Limb (tissue), 2 donors: ENCODE data around the gene LAMTOR5.
"Not testable (repeated sequence)": the region's sequence is repeated elsewhere in the genome, so short reads cannot be mapped to it uniquely, and the experiment has no call there.

ENCODE experiments used
- DNase-seq, 2 donors: peaks; one replicate each; pipeline ENCODE4 v3.0.0-alpha.2; 2016; ENCODE audit errors: extremely low spot score in 2 of 2

Gene LAMTOR5

GRCh38 chr1:110407260-110408210 lies at the start of gene LAMTOR5:
TSS of gene LAMTOR5 (minus strand) at chr1:110407694. CDS start at chr1:110407620, 74 bp downstream.
- peak; percentile 91 to 96 for DNase-seq

DNA sequence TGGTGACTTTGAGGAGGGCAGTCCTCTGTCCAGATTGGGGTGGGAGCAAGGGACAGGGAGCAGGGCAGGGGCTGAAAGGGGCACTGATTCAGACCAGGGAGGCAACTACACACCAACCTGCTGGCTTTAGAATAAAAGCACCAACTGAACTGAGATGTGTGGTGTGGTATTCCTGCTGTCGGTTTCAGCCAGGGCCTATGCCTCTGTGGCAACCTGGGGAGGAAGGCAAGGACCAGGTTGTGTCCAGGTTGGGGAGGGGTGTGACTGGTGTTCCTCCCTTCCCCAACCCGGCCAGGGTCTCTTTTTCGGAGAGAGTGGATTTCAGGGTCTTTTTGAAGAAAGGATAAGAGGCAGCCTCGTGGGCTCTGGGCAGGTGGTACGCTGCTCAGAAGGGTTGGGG lies 49.7 kb upstream of the LAMTOR5 start:
- DNase-seq: no peak

- no peak for DNase-seq
Observed at GRCh38 chr1:110455151-110455550, 47.7 kb upstream of the LAMTOR5 start.

GRCh38 chr1:110454328-110454727 lies 46.8 kb upstream of the LAMTOR5 start:
- no peak for DNase-seq

- DNase-seq: no peak
Observed at GRCh38 chr1:110453829-110454228, 46.3 kb upstream of the LAMTOR5 start.

DNA sequence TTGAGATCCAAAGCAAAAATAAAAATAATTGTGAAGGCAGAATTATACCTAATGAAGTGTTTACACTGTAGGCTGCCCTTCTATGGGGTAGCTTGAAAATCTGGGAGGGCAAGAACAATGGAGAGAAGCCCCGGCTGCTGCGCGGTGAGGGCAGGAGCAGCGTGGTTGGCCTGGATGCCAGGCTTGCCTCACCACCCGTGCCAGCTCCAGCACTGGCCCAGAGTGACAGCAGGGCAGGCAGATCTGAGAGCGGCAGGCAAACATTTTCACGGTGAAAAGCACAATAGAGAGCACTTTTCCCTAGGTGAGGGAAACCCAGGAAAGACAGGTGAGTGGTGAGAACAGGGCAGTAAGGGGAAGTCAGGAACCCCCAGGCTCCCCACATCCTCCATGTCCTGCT lies 44.8 kb upstream of the LAMTOR5 start:
- DNase-seq: no peak

- DNase-seq: no peak
Observed at GRCh38 chr1:110450929-110451328, 43.4 kb upstream of the LAMTOR5 start, which contains the start of gene PROK1. TSS of gene PROK1 (plus strand) at chr1:110451149. CDS start at chr1:110451217, 68 bp downstream.

GRCh38 chr1:110449661-110450651 lies 42.5 kb upstream of the LAMTOR5 start:
- no peak for DNase-seq

DNA sequence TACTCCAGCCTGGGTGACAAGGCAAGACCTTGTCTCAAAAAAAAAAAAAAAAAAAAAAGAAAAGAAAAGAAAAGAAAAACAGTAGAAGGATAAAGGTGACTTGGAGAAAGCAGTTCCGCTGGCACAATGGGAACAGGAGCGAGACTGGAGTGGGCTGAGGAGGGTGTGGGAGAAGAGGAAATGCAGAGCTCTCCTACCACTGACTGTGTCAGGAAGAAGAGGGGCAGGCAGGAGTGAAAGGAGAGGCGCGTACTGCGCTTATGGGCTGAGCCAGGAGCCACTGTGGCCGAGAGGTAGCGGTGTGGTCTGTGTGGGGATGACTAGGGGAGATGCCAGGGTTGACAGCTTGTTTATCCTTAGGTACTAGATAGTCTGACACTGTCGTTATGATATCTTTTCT lies 37.1 kb upstream of the LAMTOR5 start:
- DNase-seq: no peak

GRCh38 chr1:110443451-110443850 lies 36.0 kb upstream of the LAMTOR5 start:
- no peak for DNase-seq

- DNase-seq: no peak
Observed at GRCh38 chr1:110441888-110442287, 34.4 kb upstream of the LAMTOR5 start.

- no peak for DNase-seq
Observed at GRCh38 chr1:110440877-110441276, 33.4 kb upstream of the LAMTOR5 start.

GRCh38 chr1:110439873-110440272 lies 32.4 kb upstream of the LAMTOR5 start:
- not testable (repeated sequence) for DNase-seq

- no peak for DNase-seq
Observed at GRCh38 chr1:110438893-110439292, 31.4 kb upstream of the LAMTOR5 start.

- DNase-seq: not testable (repeated sequence)
Observed at GRCh38 chr1:110437645-110438299, 30.3 kb upstream of the LAMTOR5 start.

DNA sequence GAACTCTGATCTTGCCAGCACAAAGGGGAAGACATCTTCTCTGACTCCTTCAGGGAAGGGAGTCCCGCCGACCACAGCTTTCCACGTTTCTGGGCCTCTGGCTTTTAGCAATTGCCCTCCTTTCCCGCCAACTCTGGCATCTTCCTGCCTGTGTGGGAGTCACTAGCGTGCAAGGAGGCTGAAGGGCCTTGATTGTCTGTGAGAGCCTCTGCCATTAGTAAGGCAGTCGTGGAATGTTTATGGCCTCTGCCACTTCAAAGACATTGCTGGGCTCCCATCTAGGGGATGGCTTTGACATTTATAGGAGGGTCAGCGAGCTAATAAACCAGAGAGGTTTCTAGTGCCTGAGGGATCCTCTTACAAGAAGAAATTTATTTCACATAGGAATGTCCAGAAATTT lies 29.1 kb upstream of the LAMTOR5 start:
- no peak for DNase-seq

DNA sequence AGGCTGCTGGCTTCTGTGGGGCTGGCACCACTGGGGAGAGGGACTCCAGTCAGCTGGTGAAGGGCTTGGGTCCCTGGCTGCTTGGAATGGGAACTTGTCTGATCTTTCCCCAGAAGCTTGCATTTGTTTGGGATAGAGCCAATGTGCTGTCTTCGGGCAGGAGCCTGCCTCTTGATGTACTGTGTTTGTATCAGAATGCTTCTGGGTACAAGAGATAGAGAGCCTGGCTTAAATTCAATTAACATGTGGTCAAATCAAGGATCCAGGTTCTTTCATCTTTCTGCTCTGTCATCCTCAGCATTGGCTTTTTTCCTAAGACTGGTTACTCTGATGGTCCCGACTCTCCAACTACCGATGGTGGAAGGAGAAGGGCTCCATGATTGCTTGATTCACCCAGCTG lies 27.5 kb upstream of the LAMTOR5 start:
- DNase-seq: no peak

DNA sequence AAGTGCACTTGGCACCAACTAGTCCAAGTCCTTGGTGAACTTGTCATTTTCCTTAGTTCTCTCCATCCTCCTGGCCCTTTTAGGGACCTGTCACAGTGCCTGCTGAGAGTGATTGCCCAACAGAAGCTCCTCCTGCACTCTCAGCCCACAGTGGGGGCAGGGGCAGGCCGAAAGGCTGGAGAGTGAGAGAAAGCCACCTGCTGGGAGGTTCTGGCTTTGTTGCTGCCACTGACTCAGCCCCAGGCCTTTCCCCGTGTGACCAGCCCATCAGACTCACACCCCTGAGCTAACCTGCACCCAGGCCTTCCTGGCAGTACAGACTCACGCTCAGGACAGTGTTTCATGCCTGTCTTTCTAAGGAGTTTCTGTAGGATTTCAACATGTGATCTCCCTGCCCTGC lies 26.3 kb upstream of the LAMTOR5 start:
- DNase-seq: no peak

GRCh38 chr1:110433213-110433612 lies 25.7 kb upstream of the LAMTOR5 start:
- DNase-seq: no peak

- DNase-seq: no peak
Observed at GRCh38 chr1:110430901-110431300, 23.4 kb upstream of the LAMTOR5 start.

GRCh38 chr1:110430366-110430765 lies 22.9 kb upstream of the LAMTOR5 start:
- DNase-seq: no peak
